Neural progenitor cell (in vitro differentiated cells): ENCODE data around the gene CREBRF. TPM values are rescaled to one million over a fixed set of nuclear protein-coding genes. Genes with fewer than 3 reads are reported as not detected.

Experiments
- DNase-seq: peaks from one replicate; pipeline ENCODE4 v3.0.0-alpha.2; 2016; ENCODE audit warnings: low spot score
- H2AFZ ChIP-seq: fragments of 200-600 bp; sonication (generic); replicated peaks from 2 replicates; pipeline ENCODE4 v1.6.1; 2016; ENCODE audit warnings: antibody characterized with exemption
- H3F3A ChIP-seq: fragments of 200-600 bp; sonication (generic); 2 replicates; pipeline ENCODE4 v1.6.1; 2016; ENCODE audit warnings: antibody characterized with exemption, low read depth
- H3K27ac ChIP-seq: fragments of 200-600 bp; sonication (generic); 2 replicates; pipeline ENCODE4 v1.5.1; 2016; ENCODE audit warnings: mild to moderate bottlenecking
- H3K27me3 ChIP-seq: fragments of 200-600 bp; sonication (generic); 2 replicates; pipeline ENCODE4 v1.6.1; 2016; ENCODE audit warnings: mild to moderate bottlenecking, moderate library complexity
- H3K36me3 ChIP-seq: fragments of 200-600 bp; sonication (generic); 2 replicates; pipeline ENCODE4 v1.5.1; 2016
- H3K4me1 ChIP-seq: fragments of 200-600 bp; sonication (generic); 2 replicates; pipeline ENCODE4 v1.6.1; 2016; ENCODE audit warnings: mixed run types
- H3K4me2 ChIP-seq: fragments of 200-600 bp; sonication (generic); 2 replicates; pipeline ENCODE4 v1.6.1; 2016
- H3K4me3 ChIP-seq: fragments of 200-600 bp; sonication (generic); 2 replicates; pipeline ENCODE4 v1.5.1; 2016
- H3K79me2 ChIP-seq: fragments of 200-600 bp; sonication (generic); 2 replicates; pipeline ENCODE4 v1.6.1; 2016; ENCODE audit warnings: low read depth
- H3K9ac ChIP-seq: fragments of 200-600 bp; sonication (generic); 2 replicates; pipeline ENCODE4 v1.6.1; 2016
- H3K9me3 ChIP-seq: fragments of 200-600 bp; sonication (generic); 2 replicates; pipeline ENCODE4 v1.5.1; 2016; ENCODE audit warnings: low read depth
- H4K20me1 ChIP-seq: fragments of 200-600 bp; sonication (generic); 2 replicates; pipeline ENCODE4 v1.6.1; 2016; ENCODE audit warnings: low read depth
- H3K27ac Mint-ChIP-seq: 3 replicates; pipeline ENCODE4 v1.8.0; 2021; ENCODE audit warnings: mixed read lengths
- H3K27me3 Mint-ChIP-seq: 2 replicates; pipeline ENCODE4 v1.8.0; 2022; ENCODE audit warnings: low read depth, mild to moderate bottlenecking, inconsistent platforms, moderate library complexity, mixed read lengths; ENCODE audit not compliant: insufficient read depth
- H3K36me3 Mint-ChIP-seq: 3 replicates; pipeline ENCODE4 v1.8.0; 2021; ENCODE audit warnings: mixed read lengths
- H3K4me1 Mint-ChIP-seq: 3 replicates; pipeline ENCODE4 v1.8.0; 2021; ENCODE audit warnings: mixed read lengths
- H3K4me3 Mint-ChIP-seq: 3 replicates; pipeline ENCODE4 v1.8.0; 2021; ENCODE audit warnings: mild to moderate bottlenecking, moderate library complexity, mixed read lengths
- H3K9me3 Mint-ChIP-seq: 3 replicates; pipeline ENCODE4 v1.8.0; 2020; ENCODE audit warnings: mixed read lengths
- EZH2 ChIP-seq: fragments of 200-600 bp; sonication (generic); IDR thresholded peaks from 2 replicates; pipeline ENCODE4 v1.6.1; 2017; ENCODE audit warnings: antibody characterized with exemption, mild to moderate bottlenecking, moderate library complexity
- EZH2phosphoT487 ChIP-seq: fragments of 200-600 bp; sonication (generic); IDR thresholded peaks from 2 replicates; pipeline ENCODE4 v1.6.1; 2017; ENCODE audit warnings: antibody characterized with exemption
- total RNA-seq: library from RNA; depleted of rRNA; stranded (reverse); fragments of >200 nt; gene quantifications from 2 replicates; pipeline ENCODE4 v1.2.3, GENCODE V29; 2015; ENCODE audit warnings: low replicate concordance
- TF ChIP-seq, protein P1 (sequence below): fragments of 200-600 bp; sonication (generic); IDR thresholded peaks from 2 replicates; pipeline ENCODE4 v1.5.1; 2017; ENCODE audit warnings: antibody characterized with exemption, mild to moderate bottlenecking

CREBRF gene
- total RNA-seq, 1 donor from 2014 or later, result 14.3 TPM

DNA sequence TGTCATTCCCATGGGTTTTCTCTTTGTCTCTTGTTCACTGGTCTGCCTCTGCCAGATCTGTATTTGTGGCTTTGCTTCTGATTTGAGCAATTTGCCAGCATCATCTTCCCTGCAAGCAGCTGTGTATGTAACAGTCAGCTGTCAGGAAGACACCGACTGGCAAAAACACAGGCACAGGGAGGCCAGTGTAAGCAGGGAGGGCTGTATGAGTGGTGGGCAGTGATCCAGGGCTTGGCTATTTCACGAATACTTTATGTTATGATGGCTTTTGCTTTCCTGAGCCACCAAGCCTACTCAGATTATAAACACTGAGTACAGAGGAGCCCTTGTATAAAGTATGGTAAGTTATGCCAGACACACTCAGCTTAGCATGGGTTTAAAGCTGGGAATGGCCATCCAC is 99.8 kb downstream of the CREBRF start:
- no peaks in the 10 kb centered on the region for H3K36me3 ChIP-seq
- H3K4me3 ChIP-seq, result no peak overlapping the region
- H2AFZ ChIP-seq, result no peak overlapping the region
- TF ChIP-seq, protein P1, sequence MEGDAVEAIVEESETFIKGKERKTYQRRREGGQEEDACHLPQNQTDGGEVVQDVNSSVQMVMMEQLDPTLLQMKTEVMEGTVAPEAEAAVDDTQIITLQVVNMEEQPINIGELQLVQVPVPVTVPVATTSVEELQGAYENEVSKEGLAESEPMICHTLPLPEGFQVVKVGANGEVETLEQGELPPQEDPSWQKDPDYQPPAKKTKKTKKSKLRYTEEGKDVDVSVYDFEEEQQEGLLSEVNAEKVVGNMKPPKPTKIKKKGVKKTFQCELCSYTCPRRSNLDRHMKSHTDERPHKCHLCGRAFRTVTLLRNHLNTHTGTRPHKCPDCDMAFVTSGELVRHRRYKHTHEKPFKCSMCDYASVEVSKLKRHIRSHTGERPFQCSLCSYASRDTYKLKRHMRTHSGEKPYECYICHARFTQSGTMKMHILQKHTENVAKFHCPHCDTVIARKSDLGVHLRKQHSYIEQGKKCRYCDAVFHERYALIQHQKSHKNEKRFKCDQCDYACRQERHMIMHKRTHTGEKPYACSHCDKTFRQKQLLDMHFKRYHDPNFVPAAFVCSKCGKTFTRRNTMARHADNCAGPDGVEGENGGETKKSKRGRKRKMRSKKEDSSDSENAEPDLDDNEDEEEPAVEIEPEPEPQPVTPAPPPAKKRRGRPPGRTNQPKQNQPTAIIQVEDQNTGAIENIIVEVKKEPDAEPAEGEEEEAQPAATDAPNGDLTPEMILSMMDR, result no peak
- no peak for TF ChIP-seq EZH2phosphoT487
- no peak for TF ChIP-seq EZH2
- H3K27ac ChIP-seq, result no peak overlapping the region
- H3K79me2 ChIP-seq, result no peaks in the 10 kb centered on the region
- H3K36me3 Mint-ChIP-seq, result peaks cover 5% of the 10 kb centered on the region
- H3K9ac ChIP-seq, result no peak overlapping the region
- no peaks in the 10 kb centered on the region for H3K9me3 Mint-ChIP-seq
- H3K27me3 ChIP-seq, result no peaks in the 10 kb centered on the region
- no peak overlapping the region for H3K4me3 Mint-ChIP-seq
- H3K4me1 ChIP-seq, result no peaks in the 10 kb centered on the region
- H3K27me3 Mint-ChIP-seq, result no peaks in the 10 kb centered on the region
- no peaks in the 10 kb centered on the region for H3K4me1 Mint-ChIP-seq
- no peaks in the 10 kb centered on the region for H4K20me1 ChIP-seq
- DNase-seq, result no peak
- no peak overlapping the region for H3K4me2 ChIP-seq
- no peaks in the 10 kb centered on the region for H3K9me3 ChIP-seq
- H3F3A ChIP-seq, result no peaks in the 10 kb centered on the region
- H3K27ac Mint-ChIP-seq, result no peak overlapping the region

DNA sequence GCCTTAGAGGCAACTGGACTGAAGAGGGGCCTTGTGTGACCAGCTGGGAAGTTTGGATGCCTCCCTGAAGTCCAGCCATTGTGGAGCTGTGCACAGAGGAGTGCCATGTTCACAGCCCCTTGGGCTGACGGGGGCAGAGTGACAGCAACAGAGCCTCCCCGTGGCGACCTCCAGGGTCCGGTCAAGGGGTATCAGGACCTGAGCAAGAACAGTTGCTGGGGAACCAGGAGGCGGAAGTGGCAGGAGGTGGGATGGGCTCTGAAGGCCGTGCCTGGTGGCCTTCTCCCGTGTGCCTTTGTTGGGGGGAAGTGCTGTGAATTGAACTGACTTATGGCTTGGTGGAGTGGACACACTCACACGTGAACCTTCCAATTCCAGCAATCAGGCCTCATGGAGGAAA is 102.2 kb downstream of the CREBRF start:
- no peak overlapping the region for H3K4me3 Mint-ChIP-seq
- no peaks in the 10 kb centered on the region for H3K27me3 Mint-ChIP-seq
- Histone ChIP-seq H3K79me2 (no peaks in the 10 kb centered on the region), H4K20me1 (no peaks in the 10 kb centered on the region), H3K9ac (no peak overlapping the region), H3F3A (no peaks in the 10 kb centered on the region), H3K36me3 (no peaks in the 10 kb centered on the region), H3K4me2 (no peak overlapping the region), H3K9me3 (no peaks in the 10 kb centered on the region), H3K27me3 (no peaks in the 10 kb centered on the region), H3K27ac (no peak overlapping the region), H3K4me1 (no peaks in the 10 kb centered on the region), H3K4me3 (no peak overlapping the region), H2AFZ (no peak overlapping the region)
- peaks cover 8% of the 10 kb centered on the region for H3K36me3 Mint-ChIP-seq
- DNase-seq, result no peak
- no peaks in the 10 kb centered on the region for H3K9me3 Mint-ChIP-seq
- no peak overlapping the region for H3K27ac Mint-ChIP-seq
- TF ChIP-seq EZH2 (no peak), EZH2phosphoT487 (no peak)
- TF ChIP-seq, protein P1, result no peak
- no peaks in the 10 kb centered on the region for H3K4me1 Mint-ChIP-seq

DNA sequence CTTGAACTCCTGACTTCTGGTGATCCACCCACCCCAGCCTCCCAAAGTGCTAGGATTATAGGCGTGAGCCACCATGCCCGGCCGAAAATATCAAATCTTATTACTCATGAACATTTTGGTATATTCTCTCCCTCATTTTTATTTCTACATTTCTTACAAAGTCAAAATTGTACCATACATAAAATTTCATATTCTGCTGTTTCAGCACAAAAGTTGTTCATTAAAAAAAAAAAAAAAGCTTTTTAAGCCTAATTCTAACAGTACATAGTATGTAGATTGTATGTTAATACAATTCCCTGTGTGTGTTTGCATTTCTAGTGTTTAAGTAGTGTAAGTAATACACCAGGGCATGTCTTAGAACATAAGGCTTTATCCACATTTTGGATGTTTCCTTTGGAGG is 103.1 kb downstream of the CREBRF start:
- H3K4me1 Mint-ChIP-seq, result no peaks in the 10 kb centered on the region
- no peak for TF ChIP-seq EZH2phosphoT487
- TF ChIP-seq, protein P1, result no peak
- no peak for TF ChIP-seq EZH2
- H3K27ac ChIP-seq, result no peak overlapping the region
- H3K4me3 ChIP-seq, result no peak overlapping the region
- no peak overlapping the region for H3K4me2 ChIP-seq
- no peaks in the 10 kb centered on the region for H3K9me3 Mint-ChIP-seq
- no peaks in the 10 kb centered on the region for H3K27me3 ChIP-seq
- H3K4me1 ChIP-seq, result no peaks in the 10 kb centered on the region
- no peak overlapping the region for H3K4me3 Mint-ChIP-seq
- no peak overlapping the region for H2AFZ ChIP-seq
- H3K27ac Mint-ChIP-seq, result no peak overlapping the region
- DNase-seq, result no peak
- no peaks in the 10 kb centered on the region for H3K36me3 ChIP-seq
- H3K79me2 ChIP-seq, result no peaks in the 10 kb centered on the region
- H3K27me3 Mint-ChIP-seq, result no peaks in the 10 kb centered on the region
- H3K9ac ChIP-seq, result no peak overlapping the region
- no peaks in the 10 kb centered on the region for H4K20me1 ChIP-seq
- no peaks in the 10 kb centered on the region for H3K9me3 ChIP-seq
- no peaks in the 10 kb centered on the region for H3F3A ChIP-seq
- peaks cover 4% of the 10 kb centered on the region for H3K36me3 Mint-ChIP-seq
